ENCODE measurements around the gene PAX1.

The PAX1 gene

DNA sequence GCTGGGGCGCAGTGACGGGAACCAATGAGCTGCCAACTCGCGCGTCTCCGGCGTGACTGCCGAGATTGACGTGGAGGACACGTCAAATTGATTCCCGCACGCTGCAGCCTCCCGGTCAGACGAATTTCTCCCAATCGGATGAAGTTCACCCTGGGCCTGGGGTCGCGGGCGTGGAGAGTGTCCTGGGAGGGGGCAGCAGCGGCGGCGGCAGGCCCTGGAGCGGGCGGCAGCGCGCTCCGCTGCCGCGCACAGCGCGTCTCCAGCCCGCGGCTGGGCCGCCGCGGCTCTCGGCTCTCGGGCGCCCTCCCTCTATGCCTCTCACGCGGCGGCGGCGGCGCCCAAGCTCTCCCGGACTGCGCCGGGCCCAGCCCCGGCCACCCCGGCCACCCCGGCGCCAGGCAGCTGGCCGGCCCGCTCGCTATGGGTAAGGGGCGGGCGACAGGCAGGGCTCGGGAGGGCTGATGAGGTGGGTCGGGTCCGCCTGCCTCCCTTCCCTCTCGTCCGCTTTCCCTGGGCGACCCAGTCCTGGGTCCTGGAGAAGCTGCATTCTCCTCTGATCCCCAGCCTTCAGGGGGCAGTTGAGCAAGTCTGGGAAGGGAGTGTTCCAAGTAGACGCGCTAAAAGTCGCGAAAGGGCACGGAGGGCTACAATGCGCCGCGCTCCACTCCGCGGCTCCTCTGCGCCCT, at the start of gene PAX1:
Gene PAX1 (plus strand): TSS at position 90 of the 686 bp plus-strand sequence. CDS start 49 bp downstream, at position 139.
- no peak for ATAC-seq

DNA sequence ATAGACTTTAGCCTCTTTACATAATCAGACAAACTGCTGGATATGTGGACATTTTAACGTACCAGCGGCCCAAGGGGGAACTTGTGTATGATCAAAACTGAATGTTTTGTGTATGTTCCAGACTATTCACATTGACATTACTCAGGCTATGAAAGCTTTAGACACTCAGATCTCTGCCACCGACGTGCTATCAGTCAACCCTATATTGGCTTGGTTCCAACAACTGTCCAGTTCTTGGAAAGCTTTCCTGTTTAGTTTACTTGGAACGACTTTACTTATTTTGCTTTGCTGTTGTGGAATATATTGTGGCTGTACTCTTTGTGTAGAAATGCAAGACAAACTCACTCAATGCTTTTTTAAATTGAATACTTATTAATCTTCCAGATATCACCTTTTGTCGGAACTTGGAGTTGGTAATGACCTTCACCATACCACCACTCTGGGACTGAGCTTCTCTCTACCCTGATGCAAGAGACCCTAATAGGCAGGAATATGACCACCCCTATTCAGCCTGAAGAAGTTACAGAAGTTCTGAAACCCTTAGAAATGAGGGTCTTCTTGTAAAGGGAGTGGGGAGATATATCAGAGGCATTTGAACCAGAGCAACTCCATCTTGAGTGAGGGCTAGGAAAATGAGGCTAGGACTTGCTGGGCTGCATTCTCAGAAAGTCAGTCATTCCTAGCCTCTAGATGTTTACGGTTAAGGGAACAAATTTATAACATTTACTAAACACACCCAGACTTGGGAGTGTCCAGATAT, 49.0 kb upstream of the PAX1 start:
- DNase-seq (no peak), ATAC-seq (no peak)

More for the DNA sequence above, at the start of gene PAX1:
- DNase-seq = no peak

- no peak for ATAC-seq
- no peak for DNase-seq
These were observed 43.9 kb upstream of the PAX1 start for GRCh38 chr20:21661488-21662055.

GRCh38 chr20:21663465-21663864, 42.0 kb upstream of the PAX1 start:
- ATAC-seq (no peak), DNase-seq (no peak)

DNA sequence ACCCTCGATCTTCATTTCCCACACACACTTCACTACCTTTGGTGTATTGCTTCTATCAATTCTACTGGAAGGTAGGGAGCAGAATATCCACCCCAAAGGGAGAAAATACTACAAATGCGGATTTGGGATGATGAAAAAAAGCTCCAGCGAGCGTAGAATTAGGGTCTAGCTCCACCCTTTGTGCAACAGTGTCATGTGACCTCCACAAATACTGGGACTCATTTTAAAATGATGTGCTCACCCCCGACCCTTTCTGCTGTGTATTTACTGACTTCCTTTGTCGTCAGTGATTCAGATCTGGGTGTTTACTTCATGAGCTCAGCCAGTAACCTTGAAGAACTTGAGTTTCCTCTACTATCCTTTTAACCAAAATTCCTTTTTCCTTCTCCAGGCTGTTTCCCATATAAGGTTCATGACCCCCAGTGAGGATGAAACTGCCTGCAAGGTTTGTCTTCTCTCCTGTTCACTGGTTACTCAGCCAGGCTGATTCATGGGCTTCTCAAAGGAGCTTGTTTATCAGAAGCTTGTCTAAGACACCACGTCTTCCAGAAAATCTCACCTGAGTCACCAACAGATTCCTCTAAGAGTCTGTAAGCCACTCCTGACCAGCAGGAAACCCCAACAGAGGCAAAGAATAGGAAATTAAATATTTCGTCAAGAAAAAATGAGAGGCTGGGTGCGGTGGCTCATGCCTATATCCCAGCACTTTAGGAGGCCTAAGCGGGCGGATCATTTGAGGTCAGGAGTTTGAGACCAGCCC, 39.6 kb upstream of the PAX1 start:
- ATAC-seq (no peak), DNase-seq (no peak)

GRCh38 chr20:21670126-21670525, 35.3 kb upstream of the PAX1 start:
- ATAC-seq = no peak
- no peak for DNase-seq

- DNase-seq (no peak), ATAC-seq (no peak)
These were observed 34.5 kb upstream of the PAX1 start for GRCh38 chr20:21670981-21671380.

GRCh38 chr20:21677261-21677660, 28.2 kb upstream of the PAX1 start:
- ATAC-seq (no peak), DNase-seq (no peak)

DNA sequence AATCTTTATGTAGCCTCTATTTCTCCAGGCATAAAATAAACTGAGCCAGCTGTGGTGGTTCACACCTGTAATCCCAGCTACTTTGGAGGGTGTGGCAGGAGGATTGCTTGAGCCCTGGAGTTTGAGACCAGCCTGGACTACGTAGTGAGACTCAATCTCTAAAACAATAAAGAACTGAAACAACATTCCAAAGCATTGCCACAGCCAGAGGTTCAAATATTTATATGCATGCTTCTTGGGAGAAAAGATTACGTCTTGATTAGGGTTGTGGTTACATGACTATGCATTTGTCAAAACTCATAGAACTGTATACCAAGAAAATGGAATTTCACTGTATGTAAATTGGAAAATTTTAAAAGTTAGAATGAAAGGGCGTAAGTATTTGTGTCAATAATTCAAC, 27.7 kb upstream of the PAX1 start:
- DNase-seq (no peak), ATAC-seq (no peak)

DNA sequence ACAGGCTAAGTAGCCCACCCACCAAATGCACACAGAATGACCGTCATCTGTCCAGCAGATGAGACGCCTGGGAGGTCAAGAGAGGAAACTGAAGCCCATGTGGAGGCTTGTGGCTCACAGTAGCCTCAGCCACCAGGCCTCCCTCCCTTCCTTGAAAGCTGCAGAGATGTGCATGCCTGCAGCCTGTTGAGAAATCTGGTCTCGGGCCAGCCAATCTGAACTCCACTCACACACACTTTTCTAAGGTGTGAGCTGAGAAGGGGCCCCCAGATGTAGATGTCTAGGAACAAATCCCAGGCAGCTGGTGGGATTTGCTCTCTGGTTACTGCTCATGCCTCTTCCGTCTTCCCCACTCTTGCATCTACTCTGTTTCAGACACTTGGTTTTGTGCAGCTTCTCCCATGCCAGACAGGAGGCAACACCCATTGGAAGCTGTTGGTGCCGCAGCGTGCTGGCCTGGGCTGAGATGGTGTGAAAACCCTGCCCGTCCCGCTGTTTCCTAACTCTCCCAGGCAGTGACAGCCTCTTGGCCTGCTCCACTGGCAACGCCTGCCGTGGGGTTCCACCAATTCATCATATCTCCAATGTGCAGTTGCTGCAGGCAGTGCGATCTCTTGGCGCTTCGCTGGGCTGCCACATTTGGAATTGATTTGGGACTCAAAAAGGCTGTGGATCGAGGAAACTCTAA, 24.1 kb upstream of the PAX1 start:
- DNase-seq = no peak
- no peak for ATAC-seq

- no peak for ATAC-seq
- DNase-seq = no peak
These were observed 23.5 kb upstream of the PAX1 start for GRCh38 chr20:21681922-21682318.

GRCh38 chr20:21682521-21682954, 22.9 kb upstream of the PAX1 start:
- ATAC-seq (no peak), DNase-seq (no peak)

DNA sequence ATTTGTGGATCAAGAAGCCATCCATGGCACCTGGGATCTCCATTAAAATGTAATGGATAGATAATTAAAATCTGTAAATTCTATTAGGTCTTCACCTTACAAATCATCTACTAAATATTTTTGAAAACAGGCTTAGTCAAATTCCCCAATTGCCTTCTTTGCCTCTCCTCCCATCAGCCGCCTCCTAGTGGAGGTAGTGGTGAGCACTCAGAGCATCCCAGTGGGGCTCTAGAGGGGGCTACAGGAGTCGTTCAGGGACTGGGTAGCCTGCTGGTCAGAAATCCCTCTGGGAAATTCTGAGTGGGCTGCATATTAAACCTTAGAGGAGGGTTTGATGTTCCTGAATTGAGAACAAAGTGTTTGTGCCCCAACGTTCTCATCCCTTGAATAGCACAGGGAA, 20.8 kb upstream of the PAX1 start:
- ATAC-seq (no peak), DNase-seq (no peak)

- no peak for DNase-seq
- ATAC-seq = no peak
These were observed 19.5 kb upstream of the PAX1 start for GRCh38 chr20:21685981-21686380.

GRCh38 chr20:21693322-21693721, 12.1 kb upstream of the PAX1 start:
- no peak for DNase-seq
- no peak for ATAC-seq

GRCh38 chr20:21698494-21699215, 6.8 kb upstream of the PAX1 start:
- DNase-seq = no peak
- no peak for ATAC-seq

DNA sequence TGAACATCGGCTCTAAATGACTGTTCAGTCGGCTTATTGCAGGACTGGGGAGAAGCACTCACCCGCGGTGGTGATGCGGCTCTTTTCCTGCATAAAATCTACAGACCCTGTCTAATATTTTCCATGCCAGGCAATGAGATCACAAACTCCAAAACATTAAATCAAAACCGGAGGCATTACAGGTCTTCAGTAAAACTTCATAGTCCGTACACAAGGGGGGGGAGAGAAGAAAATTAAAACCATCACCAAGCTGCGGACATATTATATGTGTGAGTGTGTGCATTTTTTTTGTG, 6.3 kb upstream of the PAX1 start:
- no peak for DNase-seq
- ATAC-seq = no peak

GRCh38 chr20:21701171-21701876, 4.1 kb upstream of the PAX1 start:
- DNase-seq = no peak

GRCh38 chr20:21702016-21702415, 3.4 kb upstream of the PAX1 start:
- DNase-seq (no peak), ATAC-seq (no peak)

More at GRCh38 chr20:21701171-21701876, 4.1 kb upstream of the PAX1 start:
- no peak for ATAC-seq

- peak; percentile 48 for ATAC-seq
- DNase-seq = peak; percentile 67
These were observed 2.7 kb upstream of the PAX1 start for GRCh38 chr20:21702553-21703470.

Measured in stimulated activated naive CD8-positive, alpha-beta T cell treated with anti-CD3 and anti-CD28 coated beads, Interleukin-15, Interleukin-2, amounts not matched to agents 100 U/mL and 50 U/mL, for 24 hours (primary cell).